Chondrocyte (in vitro differentiated cells): ENCODE data around the gene FUT9. TPM values are rescaled to one million over a fixed set of nuclear protein-coding genes. Genes with fewer than 3 reads are reported as not detected.

ENCODE experiments used
- DNase-seq: peaks from one replicate; pipeline ENCODE4 v3.0.0; 2021; ENCODE audit warnings: mixed read lengths, low spot score
- H3K27ac Mint-ChIP-seq: one replicate; pipeline ENCODE4 v1.8.0; 2021; ENCODE audit warnings: mild to moderate bottlenecking, moderate library complexity, mixed read lengths; ENCODE audit not compliant: unreplicated experiment
- H3K27me3 Mint-ChIP-seq: 2 replicates; pipeline ENCODE4 v1.8.0; 2021; ENCODE audit warnings: low read depth, mixed read lengths
- H3K36me3 Mint-ChIP-seq: 2 replicates; pipeline ENCODE4 v1.8.0; 2021; ENCODE audit warnings: low read depth, mixed read lengths
- H3K4me1 Mint-ChIP-seq: 2 replicates; pipeline ENCODE4 v1.8.0; 2021; ENCODE audit warnings: low read depth, mild to moderate bottlenecking, mixed read lengths
- H3K4me3 Mint-ChIP-seq: one replicate; pipeline ENCODE4 v1.8.0; 2021; ENCODE audit warnings: mild to moderate bottlenecking, moderate library complexity, mixed read lengths; ENCODE audit not compliant: unreplicated experiment
- H3K9me3 Mint-ChIP-seq: 2 replicates; pipeline ENCODE4 v1.8.0; 2021; ENCODE audit warnings: low read depth, mixed read lengths
- total RNA-seq: library from RNA; stranded (reverse); gene quantifications from 3 replicates; pipeline ENCODE4 v1.2.1, GENCODE V29; 2021
- TF ChIP-seq, protein P1 (sequence below): fragments of 200-600 bp; sonication (generic); IDR thresholded peaks from 2 replicates; pipeline ENCODE4 v1.5.0; 2021; ENCODE audit warnings: antibody characterized with exemption, mild to moderate bottlenecking, moderate library complexity

FUT9 gene
- total RNA-seq, 1 donor from 2014 or later, result not detected

DNA sequence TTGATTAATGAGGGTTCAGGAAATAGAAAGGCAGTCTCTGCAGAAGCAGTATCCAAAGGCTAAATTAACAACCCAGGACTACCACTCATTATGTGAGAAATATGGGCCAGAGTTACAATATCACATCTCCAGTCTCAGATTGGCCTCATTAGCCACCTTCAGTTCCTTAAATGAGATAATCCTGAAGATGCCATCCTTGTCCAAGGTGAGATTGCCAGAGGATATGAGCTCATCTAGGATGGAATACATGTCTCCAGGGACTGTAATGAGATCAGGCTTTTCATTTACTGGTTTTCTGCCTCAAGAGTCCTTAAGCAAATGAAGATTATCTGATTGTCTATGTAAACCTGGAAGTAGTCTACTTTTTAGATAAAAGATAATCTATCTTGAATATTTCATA is 196.3 kb downstream of the FUT9 start:
- DNase-seq, result no peak
- TF ChIP-seq, protein P1, sequence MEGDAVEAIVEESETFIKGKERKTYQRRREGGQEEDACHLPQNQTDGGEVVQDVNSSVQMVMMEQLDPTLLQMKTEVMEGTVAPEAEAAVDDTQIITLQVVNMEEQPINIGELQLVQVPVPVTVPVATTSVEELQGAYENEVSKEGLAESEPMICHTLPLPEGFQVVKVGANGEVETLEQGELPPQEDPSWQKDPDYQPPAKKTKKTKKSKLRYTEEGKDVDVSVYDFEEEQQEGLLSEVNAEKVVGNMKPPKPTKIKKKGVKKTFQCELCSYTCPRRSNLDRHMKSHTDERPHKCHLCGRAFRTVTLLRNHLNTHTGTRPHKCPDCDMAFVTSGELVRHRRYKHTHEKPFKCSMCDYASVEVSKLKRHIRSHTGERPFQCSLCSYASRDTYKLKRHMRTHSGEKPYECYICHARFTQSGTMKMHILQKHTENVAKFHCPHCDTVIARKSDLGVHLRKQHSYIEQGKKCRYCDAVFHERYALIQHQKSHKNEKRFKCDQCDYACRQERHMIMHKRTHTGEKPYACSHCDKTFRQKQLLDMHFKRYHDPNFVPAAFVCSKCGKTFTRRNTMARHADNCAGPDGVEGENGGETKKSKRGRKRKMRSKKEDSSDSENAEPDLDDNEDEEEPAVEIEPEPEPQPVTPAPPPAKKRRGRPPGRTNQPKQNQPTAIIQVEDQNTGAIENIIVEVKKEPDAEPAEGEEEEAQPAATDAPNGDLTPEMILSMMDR, result no peak
- H3K27ac Mint-ChIP-seq, result no peak overlapping the region
- no peaks in the 10 kb centered on the region for H3K9me3 Mint-ChIP-seq
- no peak overlapping the region for H3K4me3 Mint-ChIP-seq
- no peaks in the 10 kb centered on the region for H3K36me3 Mint-ChIP-seq
- no peaks in the 10 kb centered on the region for H3K4me1 Mint-ChIP-seq
- H3K27me3 Mint-ChIP-seq, result peaks cover 3% of the 10 kb centered on the region

DNA sequence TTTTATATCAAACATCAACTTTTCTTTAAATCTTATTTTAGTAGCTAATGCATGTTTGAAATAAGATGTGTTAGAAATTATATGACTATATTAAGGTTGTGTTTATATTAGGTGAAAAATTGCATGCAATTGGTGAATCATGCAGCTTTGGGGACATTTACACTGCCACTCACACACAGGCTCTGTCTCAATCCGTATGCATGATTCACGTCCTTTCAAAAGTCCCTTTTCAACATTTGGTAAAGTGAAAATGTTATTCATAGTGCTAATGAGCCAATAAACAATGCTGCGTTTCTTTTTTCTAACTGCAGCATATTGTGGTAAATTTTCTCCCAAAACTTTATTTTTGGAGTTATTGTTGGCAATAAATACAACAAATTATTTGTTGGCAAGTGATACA is 198.0 kb downstream of the FUT9 start:
- peaks cover 3% of the 10 kb centered on the region for H3K27me3 Mint-ChIP-seq
- no peaks in the 10 kb centered on the region for H3K9me3 Mint-ChIP-seq
- TF ChIP-seq, protein P1, result no peak
- H3K27ac Mint-ChIP-seq, result no peak overlapping the region
- H3K4me3 Mint-ChIP-seq, result no peak overlapping the region
- H3K4me1 Mint-ChIP-seq, result no peaks in the 10 kb centered on the region
- no peaks in the 10 kb centered on the region for H3K36me3 Mint-ChIP-seq
- DNase-seq, result no peak

DNA sequence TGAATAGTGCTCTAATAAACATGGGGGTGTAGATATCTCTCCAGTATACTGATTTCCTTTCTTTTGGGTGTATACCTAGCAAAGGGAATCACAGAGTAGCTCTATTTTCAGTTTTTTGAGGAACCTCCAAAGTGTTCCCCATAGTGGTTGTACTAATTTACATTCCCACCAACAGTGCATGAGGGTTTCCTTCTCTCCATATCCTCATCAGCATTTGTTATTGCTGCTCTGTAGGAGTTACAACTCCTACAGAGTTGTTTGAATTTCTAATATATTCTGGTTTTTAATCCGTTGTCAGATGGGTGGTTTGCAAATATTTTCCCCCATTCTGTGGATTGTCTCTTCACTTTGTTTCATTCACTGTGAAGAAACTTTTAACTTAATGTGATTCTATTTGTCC is 207.9 kb downstream of the FUT9 start:
- TF ChIP-seq, protein P1, result no peak
- Mint-ChIP-seq H3K4me1 (no peaks in the 10 kb centered on the region), H3K27me3 (peaks cover 2% of the 10 kb centered on the region), H3K36me3 (no peaks in the 10 kb centered on the region), H3K4me3 (no peak overlapping the region), H3K9me3 (no peaks in the 10 kb centered on the region), H3K27ac (no peak overlapping the region)
- DNase-seq, result no peak

DNA sequence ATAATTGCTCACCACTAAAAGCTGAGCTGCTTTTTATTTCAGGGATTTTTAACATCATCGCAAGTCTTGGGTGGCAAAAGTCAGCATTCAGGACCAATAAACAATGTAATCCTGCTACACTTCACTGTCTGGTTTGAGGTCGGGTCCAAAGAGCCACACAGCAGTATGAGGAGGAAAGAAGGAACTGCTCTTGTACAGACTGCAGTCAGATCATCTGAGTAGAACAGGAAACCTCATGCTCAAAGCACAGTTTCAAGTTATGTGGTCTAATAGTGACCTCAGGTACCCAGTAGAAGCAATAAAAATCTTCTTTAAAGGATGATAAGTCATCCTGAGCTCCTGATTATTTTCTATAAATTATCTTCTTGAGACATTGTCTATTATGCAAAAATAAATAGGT is 211.4 kb downstream of the FUT9 start:
- no peaks in the 10 kb centered on the region for H3K9me3 Mint-ChIP-seq
- peaks cover 2% of the 10 kb centered on the region for H3K27me3 Mint-ChIP-seq
- no peaks in the 10 kb centered on the region for H3K4me1 Mint-ChIP-seq
- H3K27ac Mint-ChIP-seq, result no peak overlapping the region
- DNase-seq, result no peak
- no peaks in the 10 kb centered on the region for H3K36me3 Mint-ChIP-seq
- TF ChIP-seq, protein P1, result no peak
- H3K4me3 Mint-ChIP-seq, result no peak overlapping the region

DNA sequence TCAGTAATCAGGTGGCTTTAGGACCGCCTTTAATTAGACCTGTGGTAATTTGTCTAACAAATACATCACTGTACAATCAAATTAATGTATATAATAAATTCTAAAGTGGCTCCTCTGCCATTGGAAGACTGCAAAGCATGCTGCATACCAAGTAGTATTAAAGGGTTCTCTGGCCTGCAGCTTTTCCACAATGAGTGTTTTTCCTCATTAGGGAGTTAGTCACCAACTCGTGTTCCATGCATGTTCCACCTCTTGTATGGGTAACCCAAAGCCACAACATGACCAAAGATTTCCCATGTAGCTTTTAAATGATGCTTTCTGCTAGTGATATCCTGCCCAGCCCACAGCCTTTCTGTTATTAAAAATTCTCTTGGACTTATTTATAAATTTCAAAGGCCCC is 218.7 kb downstream of the FUT9 start:
- Mint-ChIP-seq H3K27me3 (no peaks in the 10 kb centered on the region), H3K4me1 (no peaks in the 10 kb centered on the region), H3K36me3 (no peaks in the 10 kb centered on the region), H3K27ac (no peak overlapping the region), H3K4me3 (no peak overlapping the region), H3K9me3 (no peaks in the 10 kb centered on the region)
- DNase-seq, result no peak
- TF ChIP-seq, protein P1, result no peak
